Measurements from ENCODE around the gene CLIC1.

DNA sequence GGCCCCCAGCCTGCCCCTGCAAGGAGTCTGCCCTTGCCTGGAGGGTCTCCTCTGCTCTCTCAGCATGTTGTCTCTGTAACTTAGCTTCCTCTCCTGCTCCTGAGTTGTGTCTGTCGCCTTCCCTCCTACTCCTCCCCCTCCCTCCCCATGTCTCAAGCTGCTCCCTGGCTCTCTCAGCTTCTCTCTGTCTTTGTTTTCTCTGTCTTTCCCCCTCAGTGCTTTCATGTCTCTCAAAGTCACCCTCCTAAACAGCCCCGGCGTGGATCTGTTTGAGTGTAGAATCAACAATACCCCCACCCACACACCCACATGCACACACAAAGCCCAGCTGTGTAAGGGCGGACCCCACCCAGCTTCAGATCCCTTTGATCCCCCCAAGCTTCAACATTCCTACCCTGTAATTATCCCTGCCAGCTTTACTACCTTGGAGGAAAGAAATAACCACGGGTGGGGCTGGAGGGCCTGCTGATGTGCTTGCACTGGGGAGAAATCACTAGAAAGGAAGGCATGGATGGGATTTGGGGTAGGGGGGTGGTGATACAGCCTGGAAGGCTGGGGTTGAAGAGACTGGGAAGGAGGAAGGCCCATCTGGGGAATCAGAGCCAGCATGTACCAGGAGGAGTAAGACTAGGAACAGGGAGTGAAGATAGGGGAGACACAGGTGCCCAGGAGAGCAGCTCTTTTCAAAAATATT, 22.2 kb downstream of the CLIC1 start:
- TF ChIP-seq POLR2A (IDR thresholded peaks at IDR 0.05) (no peak), EP300 (IDR thresholded peaks at IDR 0.05; ENCODE audit: low read depth) (no peak)
- TF ChIP-seq, protein P1, sequence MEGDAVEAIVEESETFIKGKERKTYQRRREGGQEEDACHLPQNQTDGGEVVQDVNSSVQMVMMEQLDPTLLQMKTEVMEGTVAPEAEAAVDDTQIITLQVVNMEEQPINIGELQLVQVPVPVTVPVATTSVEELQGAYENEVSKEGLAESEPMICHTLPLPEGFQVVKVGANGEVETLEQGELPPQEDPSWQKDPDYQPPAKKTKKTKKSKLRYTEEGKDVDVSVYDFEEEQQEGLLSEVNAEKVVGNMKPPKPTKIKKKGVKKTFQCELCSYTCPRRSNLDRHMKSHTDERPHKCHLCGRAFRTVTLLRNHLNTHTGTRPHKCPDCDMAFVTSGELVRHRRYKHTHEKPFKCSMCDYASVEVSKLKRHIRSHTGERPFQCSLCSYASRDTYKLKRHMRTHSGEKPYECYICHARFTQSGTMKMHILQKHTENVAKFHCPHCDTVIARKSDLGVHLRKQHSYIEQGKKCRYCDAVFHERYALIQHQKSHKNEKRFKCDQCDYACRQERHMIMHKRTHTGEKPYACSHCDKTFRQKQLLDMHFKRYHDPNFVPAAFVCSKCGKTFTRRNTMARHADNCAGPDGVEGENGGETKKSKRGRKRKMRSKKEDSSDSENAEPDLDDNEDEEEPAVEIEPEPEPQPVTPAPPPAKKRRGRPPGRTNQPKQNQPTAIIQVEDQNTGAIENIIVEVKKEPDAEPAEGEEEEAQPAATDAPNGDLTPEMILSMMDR (IDR thresholded peaks at IDR 0.05): no peak

All from transverse colon (tissue), 3 donors.